ENCODE measurements around the gene CLDN3.
"Not testable (repeated sequence)": the region's sequence is repeated elsewhere in the genome, so short reads cannot be mapped to it uniquely, and the experiment has no call there.

The CLDN3 gene

GRCh38 chr7:73770002-73770859 is at the start of gene CLDN3:
CLDN3 (minus strand) TSS chr7:73770270; CDS start chr7:73770049, 221 bp downstream.
- peak in 1 of 56 donors; percentile 7 for DNase-seq

GRCh38 chr7:73817121-73817520 is 47.1 kb upstream of the CLDN3 start:
- no peak for DNase-seq

GRCh38 chr7:73815436-73815835 is 45.4 kb upstream of the CLDN3 start:
- no peak for DNase-seq

GRCh38 chr7:73812996-73813395 is 42.9 kb upstream of the CLDN3 start:
- DNase-seq = no peak

- peak in 6 of 56 donors; percentile 5 to 29 (median 22) for DNase-seq
Measured at GRCh38 chr7:73811760-73812168, 41.7 kb upstream of the CLDN3 start.

- DNase-seq = no peak
Measured at GRCh38 chr7:73810998-73811360, 40.9 kb upstream of the CLDN3 start.

- DNase-seq = no peak
Measured at GRCh38 chr7:73809467-73809951, 39.4 kb upstream of the CLDN3 start.

- no peak for DNase-seq
Measured at GRCh38 chr7:73802459-73802858, 32.4 kb upstream of the CLDN3 start.

- DNase-seq = no peak
Measured at GRCh38 chr7:73801577-73801976, 31.5 kb upstream of the CLDN3 start.

- DNase-seq = no peak
Measured at GRCh38 chr7:73799282-73800141, 29.4 kb upstream of the CLDN3 start.

GRCh38 chr7:73797176-73797575 is 27.1 kb upstream of the CLDN3 start:
- not testable (repeated sequence) for DNase-seq

- not testable (repeated sequence) for DNase-seq
Measured at GRCh38 chr7:73796656-73797055, 26.6 kb upstream of the CLDN3 start.

GRCh38 chr7:73795188-73795587 is 25.1 kb upstream of the CLDN3 start:
- not testable (repeated sequence) for DNase-seq

GRCh38 chr7:73791170-73791690 is 21.2 kb upstream of the CLDN3 start:
- DNase-seq = not testable (repeated sequence)

GRCh38 chr7:73789051-73789450 is 19.0 kb upstream of the CLDN3 start:
- DNase-seq = no peak

- not testable (repeated sequence) for DNase-seq
Measured at GRCh38 chr7:73787786-73788048, 17.6 kb upstream of the CLDN3 start.

GRCh38 chr7:73786588-73786987 is 16.5 kb upstream of the CLDN3 start:
- no peak for DNase-seq

GRCh38 chr7:73779517-73779916 is 9.4 kb upstream of the CLDN3 start:
- no peak for DNase-seq

GRCh38 chr7:73778801-73779389 is 8.8 kb upstream of the CLDN3 start:
- no peak for DNase-seq

- no peak for DNase-seq
Measured at GRCh38 chr7:73774923-73775322, 4.9 kb upstream of the CLDN3 start.

- no peak for DNase-seq
Measured at GRCh38 chr7:73773700-73774517, 3.8 kb upstream of the CLDN3 start.

Measured in amygdala (tissue), 56 donors.